Midbrain (tissue), 1 donor: ENCODE measurements around the gene ELL2.

Experiments
- DNase-seq: peaks from one replicate; lab custom pipeline; 2025; lab: John Stamatoyannopoulos, UW

Gene ELL2

GRCh38 chr5:95983080-95983479, 21.4 kb upstream of the ELL2 start:
- no peak for DNase-seq

GRCh38 chr5:95976606-95977005, 15.0 kb upstream of the ELL2 start:
- no peak for DNase-seq

- DNase-seq: no peak
Observed at GRCh38 chr5:95975703-95976102, 14.1 kb upstream of the ELL2 start.

GRCh38 chr5:95973793-95974325, 12.2 kb upstream of the ELL2 start:
- no peak for DNase-seq

GRCh38 chr5:95972196-95972595, 10.5 kb upstream of the ELL2 start:
- no peak for DNase-seq

GRCh38 chr5:95970359-95970704, 8.7 kb upstream of the ELL2 start:
- no peak for DNase-seq

- no peak for DNase-seq
Observed at GRCh38 chr5:95969651-95970358, 8.2 kb upstream of the ELL2 start.

- no peak for DNase-seq
Observed at GRCh38 chr5:95969055-95969454, 7.4 kb upstream of the ELL2 start.

- DNase-seq: no peak
Observed at GRCh38 chr5:95967236-95967635, 5.6 kb upstream of the ELL2 start.

GRCh38 chr5:95966005-95966404, 4.4 kb upstream of the ELL2 start:
- DNase-seq: no peak

GRCh38 chr5:95963650-95964410, 2.2 kb upstream of the ELL2 start:
- no peak for DNase-seq

GRCh38 chr5:95962785-95963184, 1.1 kb upstream of the ELL2 start:
- DNase-seq: no peak

GRCh38 chr5:95962475-95962773, 773 bp upstream of the ELL2 start:
- DNase-seq: no peak

GRCh38 chr5:95960667-95961616, 709 bp downstream of the ELL2 start:
- DNase-seq: peak; percentile 75

GRCh38 chr5:95959888-95960666, 1.6 kb downstream of the ELL2 start:
- DNase-seq: peak; percentile 68

- peak; percentile 18 for DNase-seq
Observed at GRCh38 chr5:95959051-95959887, 2.4 kb downstream of the ELL2 start.

- DNase-seq: no peak
Observed at GRCh38 chr5:95958310-95959014, 3.2 kb downstream of the ELL2 start.

- no peak for DNase-seq
Observed at GRCh38 chr5:95957561-95958203, 4.0 kb downstream of the ELL2 start.

GRCh38 chr5:95956900-95957293, 4.8 kb downstream of the ELL2 start:
- DNase-seq: no peak
